AG09309 (cell line): ENCODE data around the gene MESP2.

Experiments used
- DNase-seq: peaks from one replicate; pipeline ENCODE4 v3.0.0-alpha.2; 2010; ENCODE audit warnings: low read depth
- H3K4me3 ChIP-seq: 2 replicates; pipeline ENCODE4 v1.5.1; 2011; ENCODE audit warnings: mild to moderate bottlenecking, low read depth, low read length, moderate library complexity; ENCODE audit not compliant: control insufficient read depth
- TF ChIP-seq, protein P1 (sequence below): IDR thresholded peaks from 2 replicates; pipeline ENCODE4 v1.5.1; 2011; ENCODE audit warnings: mild to moderate bottlenecking, low read depth, low read length, inconsistent platforms; ENCODE audit not compliant: insufficient read depth, control insufficient read depth; ENCODE audit errors: missing control alignments

MESP2 gene

DNA sequence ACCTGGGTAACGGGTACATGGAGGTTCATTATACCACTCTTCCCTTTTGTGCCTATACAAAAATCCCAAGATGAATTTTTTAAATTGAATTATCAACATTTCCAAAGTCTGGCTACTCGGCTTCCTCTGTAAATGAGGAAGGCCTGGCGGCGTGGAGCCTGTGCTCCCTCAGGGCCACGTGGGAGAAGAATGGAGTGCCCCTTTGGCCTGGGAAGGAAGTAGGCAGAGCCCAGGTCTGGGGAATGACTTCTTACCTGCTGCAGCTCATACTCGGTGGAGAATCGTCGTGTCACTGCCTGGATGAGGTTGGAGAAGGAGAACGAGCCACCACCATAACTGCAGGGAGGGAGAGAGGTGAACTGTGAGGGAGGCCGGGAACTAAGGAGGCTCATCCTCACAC lies 14.1 kb downstream of the MESP2 start:
- DNase-seq: no peak
- TF ChIP-seq, protein P1, sequence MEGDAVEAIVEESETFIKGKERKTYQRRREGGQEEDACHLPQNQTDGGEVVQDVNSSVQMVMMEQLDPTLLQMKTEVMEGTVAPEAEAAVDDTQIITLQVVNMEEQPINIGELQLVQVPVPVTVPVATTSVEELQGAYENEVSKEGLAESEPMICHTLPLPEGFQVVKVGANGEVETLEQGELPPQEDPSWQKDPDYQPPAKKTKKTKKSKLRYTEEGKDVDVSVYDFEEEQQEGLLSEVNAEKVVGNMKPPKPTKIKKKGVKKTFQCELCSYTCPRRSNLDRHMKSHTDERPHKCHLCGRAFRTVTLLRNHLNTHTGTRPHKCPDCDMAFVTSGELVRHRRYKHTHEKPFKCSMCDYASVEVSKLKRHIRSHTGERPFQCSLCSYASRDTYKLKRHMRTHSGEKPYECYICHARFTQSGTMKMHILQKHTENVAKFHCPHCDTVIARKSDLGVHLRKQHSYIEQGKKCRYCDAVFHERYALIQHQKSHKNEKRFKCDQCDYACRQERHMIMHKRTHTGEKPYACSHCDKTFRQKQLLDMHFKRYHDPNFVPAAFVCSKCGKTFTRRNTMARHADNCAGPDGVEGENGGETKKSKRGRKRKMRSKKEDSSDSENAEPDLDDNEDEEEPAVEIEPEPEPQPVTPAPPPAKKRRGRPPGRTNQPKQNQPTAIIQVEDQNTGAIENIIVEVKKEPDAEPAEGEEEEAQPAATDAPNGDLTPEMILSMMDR: no peak
- H3K4me3 ChIP-seq: no peak overlapping the region

DNA sequence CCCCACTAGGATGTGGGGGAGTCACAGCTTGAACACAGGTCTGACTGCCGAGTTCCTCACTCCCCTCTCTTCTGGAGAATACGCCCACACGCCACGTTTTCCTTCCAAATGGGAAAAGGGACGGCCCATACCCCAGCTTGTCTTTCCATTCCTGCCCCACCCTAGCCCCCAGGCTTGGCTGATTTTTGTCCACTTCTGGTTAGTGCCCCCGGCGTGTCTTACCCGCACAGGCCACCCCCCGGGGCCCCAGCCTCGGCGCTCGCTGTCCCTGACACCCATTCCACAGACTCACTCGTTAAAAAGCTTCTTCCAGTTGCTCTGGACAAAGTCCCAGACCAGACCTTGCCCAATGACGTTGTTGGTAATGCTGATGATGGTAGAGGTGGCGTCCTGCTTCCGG lies 14.5 kb downstream of the MESP2 start:
- H3K4me3 ChIP-seq: no peak overlapping the region
- TF ChIP-seq, protein P1: no peak
- no peak for DNase-seq

DNA sequence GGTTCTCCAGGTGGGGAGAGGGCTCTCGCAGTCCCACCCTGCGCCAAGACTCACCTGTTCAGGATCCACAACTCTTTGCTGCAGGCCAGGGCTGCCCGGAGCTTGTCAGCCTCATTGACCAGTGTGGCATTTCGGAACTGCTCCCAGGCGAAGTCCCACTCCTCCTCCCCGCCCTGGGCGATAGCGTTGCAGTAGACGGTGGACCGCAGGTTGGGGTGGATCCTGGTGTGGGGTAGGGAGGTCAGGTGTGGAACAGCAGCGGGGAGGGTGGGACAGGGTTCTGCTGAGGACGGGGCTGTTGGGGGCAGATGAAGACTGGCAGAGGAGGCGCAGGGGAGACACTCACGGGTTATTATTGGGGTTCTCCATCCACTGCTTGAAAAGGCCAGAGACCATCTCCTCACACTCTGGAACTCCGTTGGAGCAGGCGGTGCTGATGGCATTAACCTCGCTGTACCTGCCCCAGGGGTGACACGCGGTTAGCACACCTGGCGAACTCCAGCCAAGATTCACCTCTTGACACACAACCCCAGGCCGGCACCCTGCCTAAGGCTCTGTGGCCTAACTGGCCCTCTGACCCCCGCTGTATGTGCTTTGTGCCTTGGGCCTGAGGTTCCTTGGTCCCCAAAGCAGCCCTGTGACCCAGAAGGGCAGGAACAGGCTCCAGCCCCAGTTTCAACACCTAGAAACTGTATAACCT lies 16.1 kb downstream of the MESP2 start:
- H3K4me3 ChIP-seq: no peak overlapping the region
- no peak for DNase-seq
- TF ChIP-seq, protein P1: no peak

DNA sequence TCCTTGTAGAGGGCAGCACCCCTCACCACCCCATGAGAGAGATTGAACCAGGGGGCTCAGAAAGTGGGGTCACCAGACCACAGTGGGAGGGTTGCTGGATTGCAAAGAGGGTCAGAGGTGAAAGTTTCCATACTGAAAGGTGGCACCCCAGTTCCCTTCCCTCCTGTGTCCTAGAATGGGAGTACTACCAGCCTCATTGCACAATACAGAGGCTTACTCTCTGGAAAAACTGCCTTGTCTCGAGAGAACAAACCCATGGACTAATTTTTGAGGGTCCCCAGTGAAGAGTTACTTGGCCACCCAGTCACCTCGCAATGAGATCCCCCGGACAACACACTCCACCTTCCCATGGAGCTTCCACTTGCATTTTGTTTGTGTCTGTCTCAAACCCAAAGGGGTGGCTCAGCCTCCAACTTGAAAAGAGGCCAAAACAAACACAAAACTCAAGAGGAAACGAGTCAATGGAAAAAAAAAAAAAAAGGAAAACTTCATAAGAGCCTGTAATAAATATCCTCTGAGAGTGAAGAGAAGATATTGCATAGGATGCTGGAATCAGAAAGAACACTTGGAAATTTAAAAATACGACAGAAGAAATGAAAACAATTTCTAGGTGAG lies 18.6 kb downstream of the MESP2 start:
- H3K4me3 ChIP-seq: no peak overlapping the region
- DNase-seq: no peak
- TF ChIP-seq, protein P1: no peak

DNA sequence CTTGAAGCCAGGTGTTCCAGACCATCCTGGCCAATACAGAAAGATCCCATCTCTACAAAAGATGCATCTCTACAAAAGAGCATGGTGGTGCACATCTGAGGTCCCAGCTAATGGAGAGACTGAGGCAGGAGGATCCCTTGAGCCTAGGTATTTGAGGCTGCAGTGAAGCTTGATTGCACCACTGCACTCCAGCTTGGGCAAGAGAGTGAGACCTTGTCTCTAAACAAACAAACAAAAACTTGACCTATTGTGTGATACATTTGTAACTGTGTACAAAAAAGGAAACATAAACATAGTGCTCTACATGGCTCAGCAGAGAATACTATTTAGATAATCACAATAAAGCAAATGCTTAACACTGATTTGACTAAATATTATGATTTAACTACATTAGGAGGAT lies 19.9 kb downstream of the MESP2 start:
- H3K4me3 ChIP-seq: no peak overlapping the region
- DNase-seq: no peak
- TF ChIP-seq, protein P1: no peak

DNA sequence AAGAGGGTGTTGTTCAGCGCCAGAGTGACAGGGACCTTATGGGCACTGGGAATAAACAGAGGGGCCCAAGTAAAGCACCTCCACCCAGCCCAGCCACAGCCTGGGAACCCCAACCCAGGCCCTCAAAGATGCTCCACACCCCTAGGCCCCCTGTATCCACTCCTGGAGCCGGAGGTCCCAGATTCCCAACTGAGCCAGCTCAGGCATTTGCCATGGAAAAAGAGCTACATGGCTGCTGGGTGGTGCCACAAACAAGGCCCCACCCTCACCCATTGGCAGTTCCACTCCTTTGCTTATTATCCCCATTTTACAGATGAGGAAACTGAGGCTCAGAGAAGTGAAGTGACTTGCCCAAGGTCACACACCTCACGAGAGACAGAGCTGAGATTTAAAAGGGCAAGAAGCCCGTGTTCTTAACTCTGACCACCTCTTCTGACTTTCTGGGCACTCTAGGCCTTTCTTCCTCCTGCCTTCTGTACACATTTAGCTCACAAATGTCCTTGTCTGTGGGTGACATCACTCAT lies 21.6 kb downstream of the MESP2 start:
- H3K4me3 ChIP-seq: no peak overlapping the region
- TF ChIP-seq, protein P1: no peak
- DNase-seq: no peak
